HepG2 (cell line): ENCODE data around the gene DDN. TPM values are rescaled to one million over a fixed set of nuclear protein-coding genes. Genes with fewer than 3 reads are reported as not detected.

Experiments used
- ARNTL ChIP-seq: sonication (generic); formaldehyde crosslinking; IDR thresholded peaks from 2 replicates; pipeline ENCODE4 v1.4.0; 2020; ENCODE audit warnings: mild to moderate bottlenecking, missing genetic modification reagents
- CENPX ChIP-seq: sonication (generic); formaldehyde crosslinking; IDR thresholded peaks from 2 replicates; pipeline ENCODE4 v1.9.0; 2021; ENCODE audit warnings: mild to moderate bottlenecking, missing genetic modification reagents, moderate library complexity
- GATAD1 ChIP-seq: IDR thresholded peaks from 2 replicates; pipeline ENCODE4 v1.6.1; 2016; ENCODE audit warnings: missing genetic modification reagents, missing compliant biosample characterization
- NFKBIZ ChIP-seq: IDR thresholded peaks from 2 replicates; pipeline ENCODE4 v1.6.1; 2018; ENCODE audit warnings: missing genetic modification reagents, missing compliant biosample characterization
- TBX2 ChIP-seq: sonication (generic); formaldehyde crosslinking; IDR thresholded peaks from 2 replicates; pipeline ENCODE4 v1.5.0; 2020; ENCODE audit warnings: missing genetic modification reagents, mild to moderate bottlenecking, borderline replicate concordance
- ZNF12 ChIP-seq: sonication (generic); formaldehyde crosslinking; IDR thresholded peaks from 2 replicates; pipeline ENCODE4 v1.5.0; 2020; ENCODE audit warnings: missing genetic modification reagents
- ZNF136 ChIP-seq: sonication (generic); formaldehyde crosslinking; IDR thresholded peaks from 2 replicates; pipeline ENCODE4 v1.8.1; 2022; ENCODE audit warnings: low read depth, mild to moderate bottlenecking, moderate library complexity, missing genetic modification reagents
- ZNF326 ChIP-seq: sonication (generic); formaldehyde crosslinking; IDR thresholded peaks from 2 replicates; pipeline ENCODE4 v1.4.0; 2020; ENCODE audit warnings: missing genetic modification reagents, borderline replicate concordance
- ZNF761 ChIP-seq: sonication (generic); formaldehyde crosslinking; conservative IDR thresholded peaks from 2 replicates; pipeline ENCODE4 v1.4.0; 2020; ENCODE audit warnings: mild to moderate bottlenecking, missing genetic modification reagents
- ZNF768 ChIP-seq: sonication (generic); formaldehyde crosslinking; IDR thresholded peaks from 2 replicates; pipeline ENCODE4 v1.4.0; 2020; ENCODE audit warnings: missing genetic modification reagents
- ZNF782 ChIP-seq: sonication (generic); formaldehyde crosslinking; IDR thresholded peaks from 2 replicates; pipeline ENCODE4 v1.4.0; 2020; ENCODE audit warnings: missing genetic modification reagents, mild to moderate bottlenecking, borderline replicate concordance
- ZSCAN22 ChIP-seq: sonication (generic); formaldehyde crosslinking; IDR thresholded peaks from 2 replicates; pipeline ENCODE4 v1.4.0; 2020; ENCODE audit warnings: mild to moderate bottlenecking, missing genetic modification reagents
- ZSCAN25 ChIP-seq: sonication (generic); formaldehyde crosslinking; IDR thresholded peaks from 2 replicates; pipeline ENCODE4 v1.8.0; 2022; ENCODE audit warnings: mild to moderate bottlenecking, missing genetic modification reagents
- polyA plus RNA-seq, 8 experiments: library from polyadenylated mRNA; depleted of rRNA in 3 of 8; stranded (reverse) in 7 of 8; unstranded in 1 of 8; fragments of >200 nt; fragmentation: Illumina TruSeq in 4 of 8; extraction: Trizol in 4 of 8; gene quantifications; 2 replicates each; pipeline versions ENCODE4 v1.2.1 to v1.2.3, GENCODE V29; 2011 to 2016; ENCODE audit warnings: low read depth in 4 of 8, missing spikeins in 1 of 8, mixed read lengths in 1 of 8; ENCODE audit not compliant: insufficient read depth in 1 of 8
- total RNA-seq, 5 experiments: library from RNA; depleted of rRNA; stranded (reverse); fragments of >200 nt; fragmentation: Illumina TruSeq; extraction: Trizol; gene quantifications; 2 replicates each; pipeline ENCODE4 v1.2.3, GENCODE V29; 2016; ENCODE audit warnings: low read depth in 1 of 5
- TF ChIP-seq, protein P1 (sequence below): sonication (generic); formaldehyde crosslinking; IDR thresholded peaks from 2 replicates; pipeline ENCODE4 v1.5.0; 2020; ENCODE audit warnings: mild to moderate bottlenecking, missing genetic modification reagents
- TF ChIP-seq, protein P2 (sequence below): sonication (generic); formaldehyde crosslinking; IDR thresholded peaks from 2 replicates; pipeline ENCODE4 v1.4.0; 2020; ENCODE audit warnings: missing genetic modification reagents
- TF ChIP-seq, protein P3 (sequence below): sonication (generic); formaldehyde crosslinking; IDR thresholded peaks from 2 replicates; pipeline ENCODE4 v1.4.0; 2020; ENCODE audit warnings: missing genetic modification reagents, mild to moderate bottlenecking, borderline replicate concordance
- TF ChIP-seq, protein P4 (sequence below): sonication (generic); formaldehyde crosslinking; IDR thresholded peaks from 2 replicates; pipeline ENCODE4 v1.4.0; 2020; ENCODE audit warnings: mild to moderate bottlenecking, missing genetic modification reagents

DDN gene
- total and polyA plus RNA-seq, 2 of the 13 experiments (the other 11 are each of a cell fraction or from before 2014, with no cell fraction given) = 0.24 to 0.53 TPM

DNA sequence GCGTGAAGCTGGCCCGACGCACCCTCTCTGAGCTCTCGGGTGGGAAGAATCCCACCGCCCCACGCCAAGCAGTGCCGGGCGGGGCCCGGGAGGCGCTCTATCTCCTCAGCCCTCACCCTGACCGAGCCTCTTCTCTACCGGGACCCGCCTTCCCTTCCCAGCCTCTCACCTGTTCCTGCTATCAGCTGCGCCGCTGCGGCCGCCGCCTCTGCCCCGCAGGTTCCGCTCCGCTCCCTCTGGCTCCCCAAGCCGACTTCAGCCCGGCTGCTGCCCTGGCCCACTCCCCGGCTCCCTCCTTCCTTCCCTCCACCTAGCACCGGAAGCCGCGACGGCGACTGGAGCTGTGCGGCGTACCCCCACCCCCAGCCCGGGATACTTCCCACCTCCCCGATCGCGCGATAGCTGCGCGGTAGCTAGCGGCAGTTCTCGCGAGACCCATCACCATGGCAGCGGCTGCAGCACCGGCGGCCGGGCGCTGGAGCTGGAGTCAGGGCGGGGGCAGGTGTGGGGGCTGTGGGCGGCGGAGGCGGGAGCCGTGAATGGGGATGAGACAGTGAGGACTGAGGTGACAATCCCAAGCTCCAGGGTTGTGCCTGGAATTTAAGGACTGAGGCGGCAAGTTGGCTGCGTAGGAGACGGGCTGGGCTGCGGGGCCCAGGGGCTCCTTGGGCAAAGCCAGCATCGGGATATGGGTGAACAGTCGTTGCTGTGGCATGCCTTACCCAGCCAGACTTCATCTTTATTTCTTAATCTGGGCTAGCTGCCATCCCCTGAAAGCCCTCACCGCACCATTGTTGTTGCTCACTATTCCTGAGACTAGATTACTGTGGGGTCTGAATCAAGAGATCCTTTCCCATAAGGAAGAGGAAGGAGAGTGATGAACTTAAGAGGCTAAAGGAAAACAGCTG is 41.8 kb downstream of the DDN start, which contains the start of gene ARF3 (continued):
- TF ChIP-seq, protein P1, sequence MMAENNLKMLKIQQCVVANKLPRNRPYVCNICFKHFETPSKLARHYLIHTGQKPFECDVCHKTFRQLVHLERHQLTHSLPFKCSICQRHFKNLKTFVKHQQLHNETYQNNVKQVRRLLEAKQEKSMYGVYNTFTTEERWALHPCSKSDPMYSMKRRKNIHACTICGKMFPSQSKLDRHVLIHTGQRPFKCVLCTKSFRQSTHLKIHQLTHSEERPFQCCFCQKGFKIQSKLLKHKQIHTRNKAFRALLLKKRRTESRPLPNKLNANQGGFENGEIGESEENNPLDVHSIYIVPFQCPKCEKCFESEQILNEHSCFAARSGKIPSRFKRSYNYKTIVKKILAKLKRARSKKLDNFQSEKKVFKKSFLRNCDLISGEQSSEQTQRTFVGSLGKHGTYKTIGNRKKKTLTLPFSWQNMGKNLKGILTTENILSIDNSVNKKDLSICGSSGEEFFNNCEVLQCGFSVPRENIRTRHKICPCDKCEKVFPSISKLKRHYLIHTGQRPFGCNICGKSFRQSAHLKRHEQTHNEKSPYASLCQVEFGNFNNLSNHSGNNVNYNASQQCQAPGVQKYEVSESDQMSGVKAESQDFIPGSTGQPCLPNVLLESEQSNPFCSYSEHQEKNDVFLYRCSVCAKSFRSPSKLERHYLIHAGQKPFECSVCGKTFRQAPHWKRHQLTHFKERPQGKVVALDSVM = no peak; the same call in 1 of the 2 replicates
- TF ChIP-seq ARNTL (CRISPR knock-in tag) (peak; percentile 48; the same call in 1 of the 2 replicates), ZNF12 (CRISPR knock-in tag) (no peak), GATAD1 (CRISPR knock-in tag) (peak; percentile 86), CENPX (CRISPR knock-in tag) (no peak), NFKBIZ (0 out of 2 replicates have a peak, but pooled peaks have one; percentile 30), ZNF136 (CRISPR knock-in tag) (no peak), ZSCAN22 (CRISPR knock-in tag) (no peak), ZNF782 (CRISPR knock-in tag) (no peak; the same call in 1 of the 2 replicates), ZNF768 (CRISPR knock-in tag) (no peak; the same call in 1 of the 2 replicates), TBX2 (CRISPR knock-in tag) (peak; percentile 64; the same call in 1 of the 2 replicates), ZSCAN25 (CRISPR knock-in tag) (no peak), ZNF761 (peak; percentile 64; the same call in 1 of the 2 replicates), ZNF326 (no peak)
- TF ChIP-seq, protein P2, sequence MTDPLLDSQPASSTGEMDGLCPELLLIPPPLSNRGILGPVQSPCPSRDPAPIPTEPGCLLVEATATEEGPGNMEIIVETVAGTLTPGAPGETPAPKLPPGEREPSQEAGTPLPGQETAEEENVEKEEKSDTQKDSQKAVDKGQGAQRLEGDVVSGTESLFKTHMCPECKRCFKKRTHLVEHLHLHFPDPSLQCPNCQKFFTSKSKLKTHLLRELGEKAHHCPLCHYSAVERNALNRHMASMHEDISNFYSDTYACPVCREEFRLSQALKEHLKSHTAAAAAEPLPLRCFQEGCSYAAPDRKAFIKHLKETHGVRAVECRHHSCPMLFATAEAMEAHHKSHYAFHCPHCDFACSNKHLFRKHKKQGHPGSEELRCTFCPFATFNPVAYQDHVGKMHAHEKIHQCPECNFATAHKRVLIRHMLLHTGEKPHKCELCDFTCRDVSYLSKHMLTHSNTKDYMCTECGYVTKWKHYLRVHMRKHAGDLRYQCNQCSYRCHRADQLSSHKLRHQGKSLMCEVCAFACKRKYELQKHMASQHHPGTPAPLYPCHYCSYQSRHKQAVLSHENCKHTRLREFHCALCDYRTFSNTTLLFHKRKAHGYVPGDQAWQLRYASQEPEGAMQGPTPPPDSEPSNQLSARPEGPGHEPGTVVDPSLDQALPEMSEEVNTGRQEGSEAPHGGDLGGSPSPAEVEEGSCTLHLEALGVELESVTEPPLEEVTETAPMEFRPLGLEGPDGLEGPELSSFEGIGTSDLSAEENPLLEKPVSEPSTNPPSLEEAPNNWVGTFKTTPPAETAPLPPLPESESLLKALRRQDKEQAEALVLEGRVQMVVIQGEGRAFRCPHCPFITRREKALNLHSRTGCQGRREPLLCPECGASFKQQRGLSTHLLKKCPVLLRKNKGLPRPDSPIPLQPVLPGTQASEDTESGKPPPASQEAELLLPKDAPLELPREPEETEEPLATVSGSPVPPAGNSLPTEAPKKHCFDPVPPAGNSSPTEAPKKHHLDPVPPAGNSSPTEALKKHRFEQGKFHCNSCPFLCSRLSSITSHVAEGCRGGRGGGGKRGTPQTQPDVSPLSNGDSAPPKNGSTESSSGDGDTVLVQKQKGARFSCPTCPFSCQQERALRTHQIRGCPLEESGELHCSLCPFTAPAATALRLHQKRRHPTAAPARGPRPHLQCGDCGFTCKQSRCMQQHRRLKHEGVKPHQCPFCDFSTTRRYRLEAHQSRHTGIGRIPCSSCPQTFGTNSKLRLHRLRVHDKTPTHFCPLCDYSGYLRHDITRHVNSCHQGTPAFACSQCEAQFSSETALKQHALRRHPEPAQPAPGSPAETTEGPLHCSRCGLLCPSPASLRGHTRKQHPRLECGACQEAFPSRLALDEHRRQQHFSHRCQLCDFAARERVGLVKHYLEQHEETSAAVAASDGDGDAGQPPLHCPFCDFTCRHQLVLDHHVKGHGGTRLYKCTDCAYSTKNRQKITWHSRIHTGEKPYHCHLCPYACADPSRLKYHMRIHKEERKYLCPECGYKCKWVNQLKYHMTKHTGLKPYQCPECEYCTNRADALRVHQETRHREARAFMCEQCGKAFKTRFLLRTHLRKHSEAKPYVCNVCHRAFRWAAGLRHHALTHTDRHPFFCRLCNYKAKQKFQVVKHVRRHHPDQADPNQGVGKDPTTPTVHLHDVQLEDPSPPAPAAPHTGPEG = no peak
- TF ChIP-seq, protein P3, sequence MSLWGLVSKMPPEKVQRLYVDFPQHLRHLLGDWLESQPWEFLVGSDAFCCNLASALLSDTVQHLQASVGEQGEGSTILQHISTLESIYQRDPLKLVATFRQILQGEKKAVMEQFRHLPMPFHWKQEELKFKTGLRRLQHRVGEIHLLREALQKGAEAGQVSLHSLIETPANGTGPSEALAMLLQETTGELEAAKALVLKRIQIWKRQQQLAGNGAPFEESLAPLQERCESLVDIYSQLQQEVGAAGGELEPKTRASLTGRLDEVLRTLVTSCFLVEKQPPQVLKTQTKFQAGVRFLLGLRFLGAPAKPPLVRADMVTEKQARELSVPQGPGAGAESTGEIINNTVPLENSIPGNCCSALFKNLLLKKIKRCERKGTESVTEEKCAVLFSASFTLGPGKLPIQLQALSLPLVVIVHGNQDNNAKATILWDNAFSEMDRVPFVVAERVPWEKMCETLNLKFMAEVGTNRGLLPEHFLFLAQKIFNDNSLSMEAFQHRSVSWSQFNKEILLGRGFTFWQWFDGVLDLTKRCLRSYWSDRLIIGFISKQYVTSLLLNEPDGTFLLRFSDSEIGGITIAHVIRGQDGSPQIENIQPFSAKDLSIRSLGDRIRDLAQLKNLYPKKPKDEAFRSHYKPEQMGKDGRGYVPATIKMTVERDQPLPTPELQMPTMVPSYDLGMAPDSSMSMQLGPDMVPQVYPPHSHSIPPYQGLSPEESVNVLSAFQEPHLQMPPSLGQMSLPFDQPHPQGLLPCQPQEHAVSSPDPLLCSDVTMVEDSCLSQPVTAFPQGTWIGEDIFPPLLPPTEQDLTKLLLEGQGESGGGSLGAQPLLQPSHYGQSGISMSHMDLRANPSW = no peak
- TF ChIP-seq, protein P4, sequence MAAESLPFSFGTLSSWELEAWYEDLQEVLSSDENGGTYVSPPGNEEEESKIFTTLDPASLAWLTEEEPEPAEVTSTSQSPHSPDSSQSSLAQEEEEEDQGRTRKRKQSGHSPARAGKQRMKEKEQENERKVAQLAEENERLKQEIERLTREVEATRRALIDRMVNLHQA (CRISPR knock-in tag) = no peak
